Prostate gland (tissue), 2 donors: ENCODE results near the gene OR4F3. TPM values are rescaled to one million over a fixed set of nuclear protein-coding genes. Genes with fewer than 3 reads are reported as not detected.
"Not testable (repeated sequence)": the region's sequence is repeated elsewhere in the genome, so short reads cannot be mapped to it uniquely, and the experiment has no call there.

Experiments
- DNase-seq: peaks from one replicate; pipeline ENCODE4 v3.0.0-alpha.2; 2019; ENCODE audit warnings: low spot score
- H3K27ac ChIP-seq, 2 donors: fragments of 200-600 bp; sonication (generic); 2 replicates each; pipeline ENCODE4 v1.5.1; 2017 to 2019
- H3K27me3 ChIP-seq: fragments of 200-600 bp; sonication (generic); replicated peaks from 2 replicates; pipeline ENCODE4 v1.5.1; 2019; ENCODE audit not compliant: insufficient read depth
- H3K36me3 ChIP-seq, 2 donors: fragments of 200-600 bp; sonication (generic); 1 replicate in 1 of 2; 2 replicates in 1 of 2; pipeline versions ENCODE4 v1.5.1 to v1.8.1; 2017 to 2019
- H3K4me1 ChIP-seq: fragments of 200-600 bp; sonication (generic); replicated peaks from 2 replicates; pipeline ENCODE4 v1.5.1; 2019
- H3K4me3 ChIP-seq, 2 donors: fragments of 200-600 bp; sonication (generic); 2 replicates each; pipeline ENCODE4 v1.5.1; 2017 to 2019
- H3K9me3 ChIP-seq: fragments of 200-600 bp; sonication (generic); 2 replicates; pipeline ENCODE4 v1.5.1; 2017
- intact Hi-C: fragments of 100-400 bp; cut with DNase I; formaldehyde crosslinking; loops from one replicate; pipeline ENCODE4 v1.14.2; 2022
- total RNA-seq, 2 donors: library from RNA; depleted of rRNA; stranded (reverse); fragments of >200 nt; gene quantifications; one replicate each; pipeline ENCODE4 v1.1.0, GENCODE V29; 2016

The OR4F3 gene
- not detected for total RNA-seq

GRCh38 chr5:181366968-181367367 is at the start of gene OR4F3:
Gene OR4F3, plus strand, starts transcription at chr5:181367268.
- H3K4me3 ChIP-seq, H3K27ac ChIP-seq, DNase-seq, H3K27me3 ChIP-seq, H3K4me1 ChIP-seq, H3K36me3 ChIP-seq, intact Hi-C loops, H3K9me3 ChIP-seq: not testable (repeated sequence)

Other genes starting within 250 kb of the OR4F3 start
- not detected for gene OR2V1, start 236.1 kb upstream of the OR4F3 start, total RNA-seq
- not detected for gene OR2V2, start 219.7 kb upstream of the OR4F3 start, total RNA-seq
- gene TRIM7, start 162.1 kb upstream of the OR4F3 start, total RNA-seq = 1 to 10 TPM; 4.5 to 6.4 TPM
- gene TRIM41, start 144.0 kb upstream of the OR4F3 start, total RNA-seq = 10 to 100 TPM; 16.9 to 28.3 TPM
- 1,000 to 10,000 TPM; 2,058 to 4,360 TPM for gene RACK1, start 123.4 kb upstream of the OR4F3 start, total RNA-seq
- gene TRIM52, start 106.1 kb upstream of the OR4F3 start, total RNA-seq = 10 to 100 TPM; 11.2 to 15.2 TPM